H9 (cell line): Measurements from ENCODE around the gene PNMA1. TPM values are rescaled to one million over a fixed set of nuclear protein-coding genes. Genes with fewer than 3 reads are reported as not detected.

Experiments
- DNase-seq: peaks from one replicate; pipeline ENCODE4 v3.0.0-alpha.2; 2017
- H2AFZ ChIP-seq: one replicate; pipeline ENCODE4 v1.6.1; 2013; ENCODE audit warnings: mild to moderate bottlenecking, low read length, control low read depth, moderate library complexity
- H2AK5ac ChIP-seq: 2 replicates; pipeline ENCODE4 v1.6.1; 2013; ENCODE audit warnings: low read length, control low read depth, mixed read lengths; ENCODE audit not compliant: insufficient read length
- H2BK120ac ChIP-seq: one replicate; pipeline ENCODE4 v1.6.1; 2013; ENCODE audit warnings: low read depth, mild to moderate bottlenecking, low read length, control low read depth, inconsistent platforms; ENCODE audit not compliant: poor library complexity, severe bottlenecking
- H2BK12ac ChIP-seq: 2 replicates; pipeline ENCODE4 v1.6.1; 2013; ENCODE audit warnings: low read length, control low read depth, mixed read lengths, low read depth; ENCODE audit not compliant: insufficient read length
- H2BK15ac ChIP-seq: 2 replicates; pipeline ENCODE4 v1.6.1; 2013; ENCODE audit warnings: low read depth, low read length, control low read depth
- H2BK20ac ChIP-seq: one replicate; pipeline ENCODE4 v1.6.1; 2013; ENCODE audit warnings: low read depth, mild to moderate bottlenecking, low read length, control low read depth, inconsistent platforms; ENCODE audit not compliant: poor library complexity, severe bottlenecking
- H2BK5ac ChIP-seq: 2 replicates; pipeline ENCODE4 v1.6.1; 2013; ENCODE audit warnings: low read length, control low read depth, mixed read lengths; ENCODE audit not compliant: insufficient read length
- H3K14ac ChIP-seq: 2 replicates; pipeline ENCODE4 v1.6.1; 2013; ENCODE audit warnings: low read length, control low read depth; ENCODE audit not compliant: insufficient read depth
- H3K18ac ChIP-seq: 2 replicates; pipeline ENCODE4 v1.6.1; 2013; ENCODE audit warnings: low read depth, mild to moderate bottlenecking, mixed read lengths, low read length, control low read depth; ENCODE audit not compliant: insufficient read length
- H3K23ac ChIP-seq: 2 replicates; pipeline ENCODE4 v1.6.1; 2013; ENCODE audit warnings: low read length, control low read depth, mixed read lengths, low read depth; ENCODE audit not compliant: insufficient read length
- H3K23me2 ChIP-seq: 2 replicates; pipeline ENCODE4 v1.6.1; 2013; ENCODE audit warnings: low read depth, mild to moderate bottlenecking, mixed read lengths, low read length, control low read depth; ENCODE audit not compliant: insufficient read length, poor library complexity, severe bottlenecking
- H3K27ac ChIP-seq: 2 replicates; pipeline ENCODE4 v1.5.1; 2013; ENCODE audit warnings: low read length, control low read depth, mixed read lengths, low read depth; ENCODE audit not compliant: insufficient read length
- H3K27me3 ChIP-seq: 2 replicates; pipeline ENCODE4 v1.6.1; 2013; ENCODE audit warnings: low read length, control low read depth, inconsistent platforms; ENCODE audit not compliant: insufficient read depth
- H3K4ac ChIP-seq: 2 replicates; pipeline ENCODE4 v1.6.1; 2013; ENCODE audit warnings: low read depth, mild to moderate bottlenecking, control low read depth, inconsistent platforms, low read length, moderate library complexity
- H3K4me1 ChIP-seq: 2 replicates; pipeline ENCODE4 v1.6.1; 2013; ENCODE audit warnings: low read length, control low read depth, inconsistent platforms; ENCODE audit not compliant: insufficient read depth
- H3K4me2 ChIP-seq: 2 replicates; pipeline ENCODE4 v1.6.1; 2013; ENCODE audit warnings: low read length, control low read depth, mixed read lengths; ENCODE audit not compliant: insufficient read length, insufficient read depth
- H3K56ac ChIP-seq: 2 replicates; pipeline ENCODE4 v1.6.1; 2013; ENCODE audit warnings: low read depth, mild to moderate bottlenecking, mixed read lengths, low read length, control low read depth; ENCODE audit not compliant: insufficient read length
- H3K79me1 ChIP-seq: 2 replicates; pipeline ENCODE4 v1.6.1; 2013; ENCODE audit warnings: low read depth, mild to moderate bottlenecking, moderate library complexity, low read length, control low read depth, inconsistent platforms; ENCODE audit not compliant: insufficient read depth, poor library complexity, severe bottlenecking
- H3K79me2 ChIP-seq: 2 replicates; pipeline ENCODE4 v1.6.1; 2013; ENCODE audit warnings: low read length, control low read depth, inconsistent platforms; ENCODE audit not compliant: insufficient read depth
- H3K9ac ChIP-seq: 2 replicates; pipeline ENCODE4 v1.6.1; 2013; ENCODE audit warnings: low read length, control low read depth, mixed read lengths; ENCODE audit not compliant: insufficient read length; ENCODE audit errors: extremely low read depth
- H3K9me3 ChIP-seq: one replicate; pipeline ENCODE4 v1.6.1; 2013; ENCODE audit warnings: low read depth, low read length, inconsistent platforms; ENCODE audit not compliant: control insufficient read depth
- H3T11ph ChIP-seq: one replicate; pipeline ENCODE4 v1.6.1; 2013; ENCODE audit warnings: mild to moderate bottlenecking, low read length, control low read depth, inconsistent platforms
- H4K20me1 ChIP-seq: one replicate; pipeline ENCODE4 v1.6.1; 2013; ENCODE audit not compliant: control insufficient read depth, insufficient read length, insufficient read depth
- H4K5ac ChIP-seq: 2 replicates; pipeline ENCODE4 v1.6.1; 2013; ENCODE audit warnings: low read depth, mild to moderate bottlenecking, mixed read lengths, low read length, control low read depth; ENCODE audit not compliant: insufficient read length
- H4K8ac ChIP-seq: replicated peaks from 2 replicates; pipeline ENCODE4 v1.6.1; 2013; ENCODE audit warnings: low read length, control low read depth, mixed read lengths, low read depth; ENCODE audit not compliant: insufficient read length
- H4K91ac ChIP-seq: 2 replicates; pipeline ENCODE4 v1.6.1; 2013; ENCODE audit warnings: low read depth, mild to moderate bottlenecking, moderate library complexity, mixed read lengths, low read length, control low read depth; ENCODE audit not compliant: insufficient read length
- H3K27ac Mint-ChIP-seq, 3 experiments: 2 replicates in 2 of 3; 3 replicates in 1 of 3; pipeline ENCODE4 v1.8.0; 2020 to 2021; ENCODE audit warnings: mixed read lengths in 3 of 3, mild to moderate bottlenecking in 1 of 3, moderate library complexity in 1 of 3
- H3K27me3 Mint-ChIP-seq: 2 replicates; pipeline ENCODE4 v1.8.0; 2021; ENCODE audit warnings: low read depth, mild to moderate bottlenecking, moderate library complexity, mixed read lengths
- H3K36me3 Mint-ChIP-seq, 3 experiments: 2 replicates in 2 of 3; 3 replicates in 1 of 3; pipeline ENCODE4 v1.8.0; 2020 to 2021; ENCODE audit warnings: low read depth in 3 of 3, mixed read lengths in 3 of 3; ENCODE audit not compliant: insufficient read depth in 1 of 3
- H3K4me1 Mint-ChIP-seq, 2 experiments: 2 replicates each; pipeline ENCODE4 v1.8.0; 2020; ENCODE audit warnings: mixed read lengths in 2 of 2
- H3K4me3 Mint-ChIP-seq, 2 experiments: 2 replicates in 1 of 2; 3 replicates in 1 of 2; pipeline ENCODE4 v1.8.0; 2020 to 2021; ENCODE audit warnings: mild to moderate bottlenecking in 2 of 2, mixed read lengths in 2 of 2, moderate library complexity in 1 of 2
- H3K9me3 Mint-ChIP-seq, 2 experiments: 2 replicates in 1 of 2; 3 replicates in 1 of 2; pipeline ENCODE4 v1.8.0; 2020; ENCODE audit warnings: mild to moderate bottlenecking in 2 of 2, mixed read lengths in 2 of 2, moderate library complexity in 1 of 2
- CTCF ChIP-seq: fragments of 200-600 bp; sonication (generic); conservative IDR thresholded peaks from 3 replicates; pipeline ENCODE4 v1.8.0; 2021; ENCODE audit warnings: antibody characterized with exemption, mild to moderate bottlenecking
- WGBS: extraction: QIAGEN DNeasy Blood & Tissue Kit; methylation state at CpG from one replicate; pipeline ENCODE4 v1.1.7; 2013; ENCODE audit warnings: missing lambda C conversion rate, low lambda C conversion rate, mixed read lengths; ENCODE audit not compliant: insufficient read length; ENCODE audit errors: extremely low coverage; 5-methylcytosine and 5-hydroxymethylcytosine counted together
- total RNA-seq: library from RNA; stranded (reverse); gene quantifications from 2 replicates; pipeline ENCODE4 v1.2.1, GENCODE V29; 2021

The PNMA1 gene
- total RNA-seq, 1 experiment from 2014 or later = 56.1 TPM

- Histone ChIP-seq H2AK5ac (no peak overlapping the region), H2BK5ac (no peak overlapping the region), H3K4ac (no peak overlapping the region), H2BK12ac (no peak overlapping the region), H3K18ac (no peak overlapping the region), H4K20me1 (no peaks in the 10 kb centered on the region), H3K9me3 (no peaks in the 10 kb centered on the region), H2BK20ac (no peak overlapping the region), H3K27me3 (no peaks in the 10 kb centered on the region), H3K56ac (no peak overlapping the region), H4K5ac (no peak overlapping the region), H3K4me2 (no peak overlapping the region), H2AFZ (no peak overlapping the region), H4K8ac (no peak overlapping the region), H3K79me1 (no peaks in the 10 kb centered on the region), H3K9ac (no peak overlapping the region), H3T11ph (no peak overlapping the region), H2BK120ac (no peak overlapping the region), H3K14ac (no peak overlapping the region), H4K91ac (no peak overlapping the region), H3K79me2 (no peaks in the 10 kb centered on the region), H2BK15ac (no peak overlapping the region), H3K27ac (no peak overlapping the region), H3K23ac (no peak overlapping the region), H3K4me1 (no peaks in the 10 kb centered on the region), H3K23me2 (no peaks in the 10 kb centered on the region)
- Mint-ChIP-seq H3K4me3 (no peak overlapping the region), H3K27ac (no peak overlapping the region), H3K36me3 (peaks cover 0 to 8% (median 1%) of the 10 kb centered on the region in 3 experiments; a peak in 3 of 7 replicates), H3K27me3 (no peaks in the 10 kb centered on the region), H3K4me1 (no peaks in the 10 kb centered on the region), H3K9me3 (no peaks in the 10 kb centered on the region)
- no peak for DNase-seq
- TF ChIP-seq CTCF = no peak
- WGBS = no CpG with 5 or more reads among the region's 5 CpGs
These were observed 33.4 kb downstream of the PNMA1 start for GRCh38 chr14:73680821-73681220.
